LNCAP (cell line): ENCODE data around the gene POU2F2.

Source experiments
- CTCF ChIP-seq: fragments of 450-650 bp; IDR thresholded peaks from 2 replicates; pipeline ENCODE4 v1.5.1; 2017; ENCODE audit warnings: mild to moderate bottlenecking

POU2F2 gene

GRCh38 chr19:42166316-42166715 lies 34.1 kb upstream of the POU2F2 start:
- no peak for TF ChIP-seq CTCF

- TF ChIP-seq CTCF = no peak
These were observed 32.9 kb upstream of the POU2F2 start for GRCh38 chr19:42165146-42165545.

GRCh38 chr19:42161616-42162263 lies 29.5 kb upstream of the POU2F2 start:
- no peak for TF ChIP-seq CTCF

GRCh38 chr19:42159942-42160341 lies 27.7 kb upstream of the POU2F2 start:
- TF ChIP-seq CTCF = no peak

GRCh38 chr19:42158926-42159325 lies 26.7 kb upstream of the POU2F2 start:
- TF ChIP-seq CTCF = no peak

- TF ChIP-seq CTCF = no peak
These were observed 24.3 kb upstream of the POU2F2 start for GRCh38 chr19:42156571-42156970.

- TF ChIP-seq CTCF = no peak
These were observed 23.6 kb upstream of the POU2F2 start for GRCh38 chr19:42155796-42156195.
